GM19467 (cell line): ENCODE measurements around the gene TIGD6.

ENCODE experiments used
- ATAC-seq: cut with Tn5 transposase; IDR thresholded peaks from one replicate; pipeline ENCODE4 v1.9.1; 2021; ENCODE audit warnings: mild to moderate bottlenecking, moderate library complexity; ENCODE audit not compliant: unreplicated experiment

The TIGD6 gene

DNA sequence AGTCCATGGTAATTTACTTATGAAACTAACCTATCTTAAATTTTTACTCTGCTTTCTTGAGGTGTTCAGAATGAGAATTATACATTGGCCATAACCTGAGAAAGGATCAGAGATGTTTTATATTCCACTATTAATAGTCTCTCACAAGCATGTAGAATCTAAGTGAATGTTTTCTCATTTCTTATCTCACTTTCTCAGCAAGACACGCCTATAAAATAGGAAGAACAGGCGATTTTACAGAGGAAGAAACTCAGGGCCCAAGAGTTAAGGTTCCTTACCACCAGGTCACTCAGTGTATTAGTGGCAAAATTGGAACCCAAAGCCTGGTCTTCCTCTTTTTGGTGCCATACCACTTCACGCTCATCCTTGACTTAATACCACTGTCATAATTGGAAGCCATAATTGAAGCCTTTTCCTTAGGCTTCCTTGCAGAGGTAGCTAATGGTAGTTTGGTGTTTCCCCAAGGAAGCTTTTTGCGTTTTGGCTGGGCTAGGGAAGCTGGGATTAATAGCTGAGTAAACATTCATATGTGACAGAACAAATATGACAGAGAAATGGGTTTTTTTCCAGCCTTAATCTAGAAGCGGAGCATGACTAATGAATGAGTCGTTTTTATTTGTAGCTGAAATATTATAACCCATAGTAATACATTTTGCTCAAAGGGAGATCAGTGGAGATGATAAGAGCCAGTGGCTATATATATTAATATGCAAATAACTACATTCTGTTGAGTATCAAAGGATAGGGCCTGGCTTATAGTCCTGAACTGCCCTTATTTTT, 17.0 kb upstream of the TIGD6 start:
- ATAC-seq: no peak

DNA sequence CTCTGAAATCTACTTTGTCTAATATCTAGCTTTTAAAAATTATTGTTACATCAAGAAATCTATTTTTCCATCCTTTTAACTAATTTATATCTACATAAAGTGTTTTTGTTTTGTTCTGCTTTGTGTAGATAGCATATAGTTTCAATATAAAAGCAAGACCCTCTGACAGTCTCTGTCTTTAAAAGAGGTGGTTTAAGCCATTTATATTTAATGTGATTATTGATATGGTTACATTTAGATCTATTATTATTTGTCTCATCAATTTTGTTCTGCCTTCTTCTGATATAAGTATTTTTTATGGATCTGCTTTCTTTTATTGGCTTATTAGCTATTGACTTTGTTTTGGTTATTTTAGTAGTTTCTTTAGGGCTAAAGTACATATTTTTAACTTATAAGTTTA, 16.1 kb upstream of the TIGD6 start:
- no peak for ATAC-seq

DNA sequence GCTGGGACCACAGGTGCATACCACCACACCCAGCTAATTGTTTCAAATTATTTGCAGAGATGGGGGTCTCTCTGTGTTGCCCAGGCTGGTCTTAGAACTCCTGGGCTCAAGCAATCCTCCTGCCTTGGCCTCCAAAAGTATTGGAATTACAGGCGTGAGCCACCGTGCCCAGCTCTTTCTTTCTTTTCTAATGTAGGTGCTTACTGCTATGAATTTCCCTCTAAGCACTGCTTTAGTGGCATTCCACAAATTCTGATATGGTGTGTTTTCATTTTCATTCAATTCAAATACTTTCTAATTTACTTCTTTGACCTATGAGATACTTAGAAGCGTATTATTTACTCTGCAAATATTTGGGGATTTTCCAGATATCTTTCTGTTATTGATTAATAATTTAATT, 15.0 kb upstream of the TIGD6 start:
- no peak for ATAC-seq

DNA sequence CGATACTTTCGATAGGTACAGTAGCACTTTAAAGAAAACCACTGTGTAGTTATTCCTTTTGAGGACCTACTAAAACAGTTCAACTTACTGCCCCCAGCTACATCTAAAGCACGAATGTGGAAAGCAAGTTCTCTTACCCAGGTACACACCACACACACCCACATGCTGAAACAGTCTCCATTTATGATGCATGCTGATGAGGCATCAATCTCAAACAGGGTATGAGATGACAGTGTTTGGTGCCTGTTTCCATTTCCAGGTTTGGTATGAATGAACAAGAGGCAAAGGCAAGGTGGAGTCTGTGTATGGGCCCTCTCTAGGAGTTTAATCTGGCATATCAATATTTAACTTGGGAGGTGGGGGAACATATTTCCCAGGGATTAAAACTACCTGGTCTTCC, 14.0 kb upstream of the TIGD6 start:
- ATAC-seq: no peak

DNA sequence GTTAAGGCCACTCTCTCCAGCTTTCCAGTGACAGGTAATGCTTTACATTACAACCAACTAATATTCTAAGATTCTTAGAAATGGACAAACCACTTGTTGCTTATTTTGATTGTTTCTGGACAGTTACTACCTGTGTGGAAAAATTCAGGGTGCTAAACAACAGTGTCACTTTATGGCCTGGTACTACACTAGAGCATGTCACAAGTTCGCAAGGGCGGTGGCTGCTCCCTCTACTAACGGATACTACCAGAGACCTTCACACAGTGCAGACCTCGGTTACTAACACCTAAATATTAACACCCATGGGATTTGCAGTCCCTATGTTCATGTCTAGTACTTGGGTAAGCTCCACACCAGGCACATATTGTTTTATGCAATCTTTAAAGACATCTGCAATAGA, 13.5 kb upstream of the TIGD6 start:
- no peak for ATAC-seq

DNA sequence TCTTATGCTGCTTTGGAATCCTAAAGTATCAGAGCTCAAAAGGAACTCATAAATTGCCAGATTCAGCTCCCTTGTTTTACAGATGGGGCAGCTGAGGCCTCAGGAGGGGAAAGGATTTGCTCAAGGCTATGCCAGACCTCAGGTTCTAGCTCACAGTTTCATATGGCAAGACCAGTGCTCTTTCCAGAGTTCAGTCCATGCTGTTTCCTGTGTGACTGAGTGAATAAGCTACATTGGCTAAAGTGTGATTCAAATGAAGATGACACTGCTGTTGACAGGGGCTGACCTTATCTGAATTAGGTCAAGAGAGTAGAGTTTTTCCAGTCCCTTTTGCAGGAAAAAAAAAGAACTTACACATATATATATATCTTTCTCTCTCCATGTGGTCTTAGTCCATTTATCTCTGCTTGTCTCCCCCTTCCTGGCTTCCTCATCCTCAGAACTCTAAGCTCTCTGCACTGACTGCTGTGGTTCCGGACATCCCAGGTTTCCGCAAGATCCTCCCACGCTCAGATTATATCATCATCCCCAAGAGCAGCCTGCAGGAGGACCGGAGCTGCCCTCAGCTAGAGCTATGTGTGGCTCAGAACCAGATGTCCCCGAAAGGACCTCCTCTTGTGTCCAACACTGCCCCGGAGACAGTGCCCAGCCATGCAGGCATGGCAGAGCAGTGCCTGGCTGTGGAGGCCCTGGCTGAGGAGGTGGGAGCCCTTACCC, 9.4 kb upstream of the TIGD6 start:
- no peak for ATAC-seq

DNA sequence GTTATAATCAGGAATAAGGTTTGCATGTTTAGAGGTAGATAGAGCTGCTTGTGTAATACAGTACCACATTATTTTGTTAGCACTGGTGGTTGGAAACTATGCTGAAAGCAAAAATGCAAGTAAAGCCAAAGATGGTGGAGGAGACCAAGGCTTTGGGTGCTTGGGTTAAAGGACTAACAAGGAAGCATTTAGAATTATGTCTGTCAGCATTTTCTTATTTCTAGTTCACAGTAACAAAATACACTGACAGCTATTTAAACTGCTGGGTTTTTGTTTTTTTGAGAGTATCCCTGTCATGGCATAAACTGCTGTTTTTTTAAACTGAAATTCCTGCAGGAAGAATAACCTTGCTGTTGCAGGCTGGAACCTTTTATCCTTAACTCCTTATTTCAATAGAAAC, 6.6 kb upstream of the TIGD6 start:
- ATAC-seq: no peak

DNA sequence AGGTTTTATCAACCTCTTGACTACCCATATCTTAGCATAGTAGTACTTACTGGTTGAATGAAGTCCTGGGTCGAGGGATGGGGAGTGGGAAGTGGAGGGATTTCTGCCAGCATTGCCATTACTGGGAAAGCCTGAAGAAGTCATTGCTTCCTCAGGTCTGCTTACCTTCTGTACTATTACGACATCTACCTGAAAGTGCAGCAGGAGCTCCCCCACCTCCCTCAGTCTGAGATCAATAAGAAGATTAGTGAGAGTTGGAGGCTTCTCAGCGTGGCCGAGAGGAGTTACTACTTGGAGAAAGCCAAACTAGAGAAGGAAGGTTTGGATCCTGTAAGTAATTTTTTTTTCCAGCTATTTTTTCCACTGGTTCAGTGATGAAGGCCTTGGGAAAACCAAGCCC, 5.9 kb upstream of the TIGD6 start:
- no peak for ATAC-seq

DNA sequence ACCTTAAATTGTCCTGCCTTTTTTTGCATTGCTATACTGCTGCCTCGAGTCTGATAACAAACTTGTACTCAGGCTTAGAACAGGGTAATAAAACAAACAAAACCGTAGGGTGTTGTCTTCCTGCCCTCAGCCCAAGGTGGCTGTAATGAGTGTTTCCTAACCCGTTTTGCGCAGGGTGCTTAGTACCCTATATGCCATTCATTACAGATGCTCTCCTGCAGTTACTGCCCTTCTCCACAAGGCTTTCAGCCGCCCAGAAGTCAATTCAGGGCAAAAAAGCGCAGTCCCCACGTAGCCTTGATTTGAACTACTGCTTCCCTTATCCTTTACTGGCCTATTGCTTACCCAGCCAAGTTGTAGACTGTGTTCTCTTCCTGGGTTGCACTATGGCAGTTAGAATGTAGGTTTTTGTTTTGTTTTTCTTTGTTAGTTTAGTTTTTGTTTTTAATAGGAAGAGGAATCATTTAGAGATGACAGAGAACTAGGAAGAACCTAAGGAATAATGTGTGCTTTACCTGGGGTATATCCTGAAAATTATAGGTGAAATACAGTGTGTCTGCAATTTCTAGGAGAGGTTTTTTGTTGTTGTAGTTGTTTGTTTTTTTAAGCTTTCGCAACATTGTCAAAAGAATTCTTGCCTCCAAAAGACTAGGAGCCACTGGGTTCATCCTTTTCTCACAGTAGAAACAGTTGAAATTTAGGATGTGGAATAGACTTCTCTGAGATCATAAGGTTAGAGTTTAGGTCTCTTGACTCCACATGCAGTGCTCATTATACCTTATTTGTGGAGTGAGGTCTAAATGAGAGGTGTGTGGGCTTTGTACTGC, 1.4 kb upstream of the TIGD6 start:
- ATAC-seq: peak; percentile 46

DNA sequence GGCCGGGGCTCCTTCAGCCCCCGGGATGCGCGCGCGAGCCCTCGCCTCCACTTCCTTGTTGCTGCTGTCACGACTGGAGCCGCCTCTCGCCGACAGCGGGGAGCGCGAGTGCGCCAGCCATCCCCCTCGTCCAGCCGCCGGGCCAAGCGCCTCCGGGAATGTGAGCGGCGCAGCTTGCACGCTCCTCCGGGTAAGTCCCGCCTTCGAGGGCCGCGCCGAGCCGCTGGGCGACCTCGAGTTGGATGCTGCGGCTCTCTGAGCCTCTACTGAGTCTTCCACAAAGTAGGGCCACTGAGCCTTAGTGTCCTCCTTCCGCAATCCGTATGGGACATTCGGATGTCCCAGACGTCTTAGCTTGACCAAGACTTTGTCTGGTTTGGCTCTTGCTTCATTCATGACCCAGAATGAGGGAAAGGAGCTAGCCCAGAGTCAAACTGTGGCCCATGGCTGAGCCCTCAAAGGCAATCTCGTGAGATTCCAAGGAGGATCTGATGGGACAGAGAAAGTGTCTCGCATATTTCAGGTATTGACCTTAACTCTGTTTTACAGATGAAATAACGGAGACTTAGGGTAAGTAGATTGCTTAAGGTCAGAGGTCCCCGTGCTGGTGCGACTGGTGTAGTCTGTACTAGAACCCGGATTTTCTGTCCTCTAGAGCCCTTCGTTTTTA, 671 bp upstream of the TIGD6 start:
- no peak for ATAC-seq

DNA sequence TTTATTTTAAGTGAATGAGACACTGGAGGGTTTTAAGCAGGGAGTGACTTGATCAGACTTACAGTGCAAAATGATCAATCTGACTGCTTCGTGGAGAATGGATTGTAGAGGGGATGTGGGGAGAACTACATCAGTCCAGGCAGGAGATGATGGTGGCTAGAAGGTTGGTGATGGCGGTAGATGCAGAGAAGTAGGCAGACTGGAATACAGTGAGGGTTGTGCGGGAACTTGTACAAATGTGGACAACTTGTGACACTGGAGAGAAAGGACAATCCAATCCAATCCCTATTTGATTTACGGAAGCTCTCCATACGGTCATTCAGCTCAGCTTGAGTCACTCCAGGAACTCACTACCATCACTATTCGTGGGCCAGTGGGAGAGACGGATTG, 593 bp downstream of the TIGD6 start:
- no peak for ATAC-seq

DNA sequence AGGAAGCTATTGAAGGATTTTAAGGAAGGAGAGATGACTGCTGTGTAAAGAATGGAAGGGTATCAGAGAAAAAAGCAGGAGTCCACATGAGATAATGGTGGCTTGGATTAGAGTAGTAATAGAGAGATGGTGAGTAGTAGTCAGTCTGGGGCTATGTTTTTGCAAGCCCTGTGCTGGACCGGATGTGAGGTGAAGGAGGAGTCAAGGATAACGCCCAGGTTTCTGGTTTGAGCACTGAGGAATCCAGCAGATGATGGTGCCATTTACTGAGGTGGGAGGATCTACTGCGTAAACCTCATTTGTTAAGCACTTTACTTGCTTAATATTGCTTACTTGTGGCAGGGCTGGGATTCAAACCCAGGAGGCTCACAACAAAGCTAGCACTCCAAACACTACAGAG, 1.1 kb downstream of the TIGD6 start:
- no peak for ATAC-seq

DNA sequence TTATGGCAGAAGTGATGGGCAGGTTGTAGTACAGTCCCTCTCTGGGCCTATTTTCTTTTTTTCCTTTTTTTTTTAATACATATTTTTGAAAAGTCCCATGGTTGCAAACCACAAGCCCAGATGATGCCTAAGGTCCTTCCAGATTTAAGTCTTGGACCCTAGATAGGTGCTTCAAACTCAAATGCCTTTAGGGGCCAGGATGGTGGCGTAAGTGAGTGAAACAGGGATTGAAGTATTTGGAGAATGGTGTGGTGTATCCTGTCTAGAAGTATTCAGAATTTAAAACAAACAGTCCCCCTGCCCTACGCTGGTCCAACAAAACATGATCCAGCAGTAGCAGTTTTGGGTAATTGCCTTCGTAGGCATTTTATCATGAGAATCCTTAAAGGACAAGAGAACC, 2.2 kb downstream of the TIGD6 start:
- no peak for ATAC-seq

DNA sequence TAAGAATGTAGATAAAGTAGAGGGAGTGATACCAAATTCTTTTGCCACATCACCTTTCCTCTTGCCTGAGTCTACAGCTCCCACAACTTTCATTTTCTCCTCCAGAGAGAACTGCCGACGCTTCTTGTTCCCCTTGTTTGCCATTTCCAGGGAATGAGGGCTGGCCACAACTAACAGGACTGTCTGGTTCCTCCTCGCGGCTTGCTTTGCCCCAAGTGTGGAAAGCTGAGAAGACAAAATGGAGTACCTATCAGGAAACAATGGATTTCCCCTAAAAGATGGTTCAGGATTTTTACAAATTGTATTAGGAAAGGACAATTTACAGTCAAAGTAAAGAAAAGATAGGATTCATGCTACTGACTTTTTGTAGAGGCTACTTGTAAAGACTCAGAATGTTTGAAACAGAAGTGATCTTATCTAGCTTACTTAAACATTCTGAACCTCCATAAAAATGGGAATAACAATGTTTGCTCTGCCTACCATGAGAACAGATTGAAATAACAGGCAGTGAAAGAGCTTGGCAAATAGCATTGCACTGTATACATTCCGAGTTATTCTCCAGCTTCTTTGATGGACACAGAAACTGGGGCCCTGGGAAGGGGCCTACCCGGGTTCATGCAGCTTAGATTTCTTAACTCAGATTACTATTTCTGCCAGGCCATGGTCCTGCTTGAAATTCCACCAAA, 4.1 kb downstream of the TIGD6 start:
- ATAC-seq: no peak

DNA sequence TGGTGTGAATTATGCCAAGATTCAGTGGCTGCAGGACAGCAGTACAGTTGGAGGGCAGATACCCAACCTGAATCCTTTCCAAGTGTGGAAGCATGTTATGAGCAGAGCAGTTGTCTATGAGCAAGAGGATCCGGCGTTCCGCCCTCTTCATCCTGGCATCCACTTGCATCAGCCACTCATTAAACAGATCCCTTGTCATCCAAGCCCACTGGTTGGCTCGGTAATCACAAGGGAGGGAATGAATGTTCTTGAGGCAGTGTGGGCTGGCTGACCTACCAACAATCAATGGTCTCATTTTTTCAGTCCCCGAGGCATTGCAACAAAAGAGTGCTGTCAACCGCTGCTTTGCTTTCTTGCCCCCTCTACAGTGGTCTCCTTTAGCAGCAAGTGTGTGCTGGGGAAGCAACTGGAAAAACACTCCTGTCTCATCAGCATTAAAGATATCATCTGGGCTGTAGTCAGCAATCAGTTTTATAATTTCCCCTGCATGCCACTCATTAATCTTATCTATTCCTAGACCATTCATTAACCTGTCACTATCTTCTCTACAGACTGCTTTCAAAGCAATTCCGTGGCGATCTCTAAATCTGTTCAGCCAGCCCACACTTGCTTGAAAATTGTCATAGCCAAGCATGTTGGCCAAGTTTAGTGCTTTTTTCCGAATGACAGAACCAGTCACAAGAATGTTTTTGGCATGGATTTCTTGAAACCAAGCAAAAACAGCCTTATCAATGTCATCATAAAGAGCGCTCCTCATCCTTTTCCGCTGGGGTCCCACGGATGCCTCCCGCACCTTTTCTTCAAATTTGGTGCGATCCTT, 4.9 kb downstream of the TIGD6 start:
- no peak for ATAC-seq

DNA sequence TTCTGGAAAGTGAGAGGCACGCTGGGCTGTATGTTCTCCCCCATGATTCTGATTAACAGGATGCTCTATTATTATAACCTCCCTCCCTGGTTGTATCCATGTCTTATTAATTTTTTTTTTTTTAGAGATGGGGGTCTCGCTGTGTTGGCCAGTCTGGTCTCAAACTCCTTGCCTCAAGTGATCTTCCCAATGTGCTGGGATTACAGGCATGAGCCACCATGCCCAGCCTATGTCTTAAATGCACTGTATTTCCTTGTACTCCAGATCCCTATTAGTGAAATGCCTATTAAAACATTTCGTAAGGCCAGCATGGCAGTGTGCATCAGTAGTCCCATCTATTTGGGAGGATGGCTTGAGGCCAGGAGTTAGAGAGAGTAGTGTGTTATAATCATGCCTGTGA, 7.0 kb downstream of the TIGD6 start:
- ATAC-seq: no peak

DNA sequence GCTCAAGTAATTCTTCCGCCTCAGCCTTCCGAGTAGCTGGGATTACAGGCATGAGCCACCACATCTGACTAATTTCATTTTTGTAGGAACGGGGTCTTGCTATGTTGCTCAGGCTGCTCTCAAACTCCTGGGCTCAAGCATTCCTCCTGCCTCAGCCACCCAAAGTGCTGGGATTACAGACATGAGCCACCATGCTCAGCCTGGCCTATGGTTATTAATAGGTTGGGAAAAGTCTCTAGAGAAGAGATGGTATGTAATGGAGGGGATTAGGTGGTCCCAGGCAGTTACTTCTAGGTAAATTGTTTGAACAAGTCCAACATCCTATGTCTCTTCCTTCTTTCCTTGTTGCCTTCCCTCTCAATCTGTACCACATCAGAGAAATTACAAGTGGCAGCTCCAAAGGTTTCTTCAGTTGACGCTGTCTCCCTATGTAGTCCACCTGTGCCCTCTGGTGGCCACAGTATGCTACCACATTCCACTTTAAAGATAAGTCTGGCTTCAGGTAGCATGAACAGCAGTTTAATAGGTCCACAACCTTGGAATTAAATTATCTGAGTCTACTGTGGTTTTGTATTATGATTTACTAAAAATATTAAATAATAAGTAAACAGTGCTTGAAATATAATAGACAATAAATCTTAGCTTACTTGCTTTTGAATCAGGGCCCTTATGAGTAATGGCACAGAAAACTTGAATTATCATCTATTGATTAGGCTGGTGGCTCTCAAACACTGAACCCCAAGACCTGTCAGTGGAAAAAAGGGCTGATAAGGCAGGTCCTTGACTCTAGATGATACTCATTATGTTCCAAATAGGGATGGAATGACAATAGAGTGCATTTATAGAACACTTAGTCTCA, 9.7 kb downstream of the TIGD6 start:
- ATAC-seq: peak; percentile 56

DNA sequence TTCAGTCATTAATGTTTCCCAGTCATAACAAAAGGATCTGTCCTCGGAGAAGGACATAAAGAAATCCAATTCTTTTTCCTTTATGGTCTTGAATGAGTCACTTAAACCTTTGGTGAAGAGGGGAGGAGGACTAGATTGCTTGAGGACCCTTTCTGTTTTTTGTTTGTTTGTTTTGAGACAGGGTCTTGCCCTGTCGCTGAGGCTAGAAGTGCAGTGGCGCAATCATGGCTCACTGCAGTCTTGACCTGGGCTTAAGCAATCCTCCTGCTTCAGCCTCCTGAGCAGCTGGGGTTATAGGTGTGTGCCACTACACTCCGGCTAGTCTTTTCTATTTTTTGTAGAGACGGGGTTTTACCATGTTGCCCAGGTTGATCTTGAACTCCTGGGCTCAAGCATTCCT, 12.3 kb downstream of the TIGD6 start:
- ATAC-seq: no peak

DNA sequence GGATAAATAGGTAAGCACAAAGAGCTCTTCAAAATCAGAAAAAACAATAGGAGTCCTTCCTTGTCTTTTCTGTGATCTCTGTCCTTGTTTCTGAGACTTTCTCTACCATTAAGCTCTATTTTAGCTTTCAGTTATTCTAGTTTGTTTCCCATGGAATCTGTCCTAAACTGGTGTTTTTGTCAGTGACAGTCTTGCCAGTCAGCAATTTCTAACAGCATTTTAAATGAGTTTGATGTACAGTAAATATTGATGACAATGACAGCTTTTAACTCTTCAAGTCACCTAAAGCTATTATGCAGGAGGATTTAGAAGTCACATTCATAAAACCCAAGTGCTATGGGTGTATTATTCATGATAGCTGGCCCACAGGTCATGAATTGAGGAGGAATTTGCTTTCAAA, 17.9 kb downstream of the TIGD6 start:
- ATAC-seq: no peak
